Measurements from ENCODE around the gene CCDC107.
"Not testable (repeated sequence)": the region's sequence is repeated elsewhere in the genome, so short reads cannot be mapped to it uniquely, and the experiment has no call there.

Gene CCDC107, protein sequence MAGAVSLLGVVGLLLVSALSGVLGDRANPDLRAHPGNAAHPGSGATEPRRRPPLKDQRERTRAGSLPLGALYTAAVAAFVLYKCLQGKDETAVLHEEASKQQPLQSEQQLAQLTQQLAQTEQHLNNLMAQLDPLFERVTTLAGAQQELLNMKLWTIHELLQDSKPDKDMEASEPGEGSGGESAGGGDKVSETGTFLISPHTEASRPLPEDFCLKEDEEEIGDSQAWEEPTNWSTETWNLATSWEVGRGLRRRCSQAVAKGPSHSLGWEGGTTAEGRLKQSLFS

GRCh38 chr9:35658137-35658967, at the start of gene CCDC107:
Gene CCDC107, plus strand, starts transcription at chr9:35658292. Its CDS starts 88 bp downstream, at chr9:35658380.
- peak; percentile 77 for DNase-seq (ENCODE audit: low read depth)
- TF ChIP-seq CTCF (IDR thresholded peaks at IDR 0.05; ENCODE audit: insufficient read depth, low read depth, low read length, missing control alignments), result peak; percentile 42
- H3K4me3 ChIP-seq (ENCODE audit: low read length), result peak within 1 kb of the TSS; percentile 81

DNA sequence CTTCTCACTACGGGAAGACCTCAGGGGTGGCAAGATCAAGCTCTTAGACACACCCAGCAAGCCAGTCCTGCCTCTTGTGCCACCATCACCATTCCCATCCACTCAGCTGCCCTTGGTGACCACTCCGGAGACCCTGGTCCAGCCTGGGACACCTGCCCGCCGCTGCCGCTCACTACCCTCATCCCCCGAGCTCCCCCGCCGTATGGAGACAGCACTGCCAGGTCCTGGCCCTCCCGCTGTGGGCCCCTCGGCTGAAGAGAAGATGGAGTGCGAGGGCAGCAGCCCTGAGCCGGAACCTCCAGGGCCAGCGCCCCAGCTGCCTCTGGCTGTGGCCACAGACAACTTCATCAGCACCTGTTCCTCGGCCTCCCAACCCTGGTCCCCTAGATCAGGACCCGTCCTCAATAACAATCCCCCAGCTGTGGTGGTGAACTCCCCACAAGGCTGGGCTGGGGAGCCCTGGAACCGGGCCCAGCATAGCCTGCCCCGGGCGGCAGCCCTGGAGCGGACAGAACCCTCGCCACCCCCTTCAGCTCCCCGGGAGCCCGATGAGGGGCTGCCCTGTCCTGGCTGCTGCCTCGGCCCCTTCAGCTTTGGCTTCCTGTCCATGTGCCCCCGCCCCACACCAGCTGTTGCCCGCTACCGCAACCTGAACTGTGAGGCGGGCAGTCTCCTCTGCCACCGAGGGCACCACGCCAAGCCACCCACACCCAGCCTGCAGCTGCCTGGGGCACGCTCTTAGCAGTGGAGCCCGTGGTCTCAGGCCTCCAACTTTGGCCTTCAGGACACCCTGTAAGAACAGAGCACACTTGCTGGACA, 48.9 kb upstream of the CCDC107 start:
- H3K4me3 ChIP-seq (ENCODE audit: low read length), result no peak overlapping the region
- TF ChIP-seq CTCF (IDR thresholded peaks at IDR 0.05; ENCODE audit: insufficient read depth, low read depth, low read length, missing control alignments), result no peak
- DNase-seq (ENCODE audit: low read depth), result no peak

DNA sequence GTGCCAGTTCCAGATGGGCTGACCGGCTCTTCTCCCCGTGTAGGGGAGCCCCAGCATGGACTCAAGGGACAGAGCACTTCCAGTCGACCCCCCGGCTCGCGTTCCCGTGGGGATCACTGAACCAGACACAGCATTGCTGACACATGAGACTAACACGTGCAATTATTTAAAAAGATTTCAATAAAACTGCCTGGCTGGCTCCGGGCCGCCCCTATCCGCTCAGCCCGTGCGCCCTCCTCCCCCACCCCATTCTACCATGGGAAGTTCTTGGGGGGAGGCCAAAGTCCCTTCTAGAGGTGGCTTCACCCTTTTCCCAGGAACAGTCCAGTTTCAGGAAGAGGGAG, 48.3 kb upstream of the CCDC107 start:
- no peak for TF ChIP-seq CTCF (IDR thresholded peaks at IDR 0.05; ENCODE audit: insufficient read depth, low read depth, low read length, missing control alignments)
- no peak for DNase-seq (ENCODE audit: low read depth)
- H3K4me3 ChIP-seq (ENCODE audit: low read length), result no peak overlapping the region

DNA sequence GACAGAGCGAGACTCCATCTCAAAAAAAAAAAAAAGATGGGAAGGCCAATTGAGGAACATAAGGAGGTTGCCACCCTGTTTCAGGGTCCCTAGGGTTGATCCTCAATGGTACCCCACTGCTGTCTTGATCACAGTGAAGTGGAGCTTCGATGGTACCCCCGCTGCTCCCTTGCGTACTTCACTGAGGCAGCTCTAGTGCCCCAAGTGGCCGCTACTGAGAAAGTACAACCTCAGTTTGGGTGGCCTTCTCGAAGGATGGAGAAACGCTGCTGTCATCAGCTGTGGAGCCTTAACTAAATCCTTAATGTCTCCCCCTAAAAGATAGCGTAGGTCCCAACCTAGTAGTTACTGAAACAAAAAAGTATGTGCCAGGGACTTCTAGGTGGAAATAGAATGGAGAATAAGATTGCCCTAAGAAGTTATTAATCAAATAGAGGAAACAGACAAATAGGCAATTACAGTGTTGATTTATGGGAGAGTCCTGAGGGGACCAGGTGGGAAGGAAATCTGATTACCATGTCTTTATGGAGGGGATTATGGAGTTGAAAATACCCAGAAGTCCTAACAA, 46.8 kb upstream of the CCDC107 start:
- H3K4me3 ChIP-seq (ENCODE audit: low read length), result no peak overlapping the region
- peak; percentile 83 for TF ChIP-seq CTCF (IDR thresholded peaks at IDR 0.05; ENCODE audit: insufficient read depth, low read depth, low read length, missing control alignments)
- DNase-seq (ENCODE audit: low read depth), result peak; percentile 59

DNA sequence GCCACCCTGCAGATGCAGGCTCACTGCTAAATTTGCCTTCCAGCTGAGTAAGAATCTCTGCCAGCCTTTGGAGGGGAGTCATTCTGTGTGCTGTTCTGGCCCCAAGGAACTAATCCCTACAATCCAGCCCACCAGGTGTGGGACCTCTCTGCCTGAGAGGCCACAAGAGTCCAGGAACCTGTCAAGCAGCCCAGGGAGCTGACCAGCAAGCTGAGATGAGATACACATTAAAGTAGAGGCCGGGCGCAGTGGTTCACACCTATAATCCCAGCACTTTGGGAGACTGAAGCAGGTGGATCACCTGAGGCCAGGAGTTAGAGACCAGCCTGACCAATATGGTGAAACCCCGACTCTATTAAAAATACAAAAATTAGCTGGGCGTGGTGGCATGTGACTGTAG, 46.0 kb upstream of the CCDC107 start:
- not testable (repeated sequence) for DNase-seq (ENCODE audit: low read depth); H3K4me3 ChIP-seq (ENCODE audit: low read length)

GRCh38 chr9:35612843-35613242, 45.2 kb upstream of the CCDC107 start:
- DNase-seq (ENCODE audit: low read depth), result no peak
- H3K4me3 ChIP-seq (ENCODE audit: low read length), result no peak overlapping the region
- TF ChIP-seq CTCF (IDR thresholded peaks at IDR 0.05; ENCODE audit: insufficient read depth, low read depth, low read length, missing control alignments), result no peak
